ENCODE measurements around the gene JADE2.

The JADE2 gene

GRCh38 chr5:134570886-134571285, 45.4 kb downstream of the JADE2 start:
- no peak for DNase-seq

- no peak for DNase-seq
These were observed 46.4 kb downstream of the JADE2 start for GRCh38 chr5:134571693-134572405.

- no peak for DNase-seq
These were observed 47.3 kb downstream of the JADE2 start for GRCh38 chr5:134572811-134573210.

- DNase-seq: no peak
These were observed 49.1 kb downstream of the JADE2 start for GRCh38 chr5:134574521-134574920.

- DNase-seq: no peak
These were observed 49.8 kb downstream of the JADE2 start for GRCh38 chr5:134575316-134575715.

GRCh38 chr5:134576386-134577021, 51.0 kb downstream of the JADE2 start:
- DNase-seq: no peak

- DNase-seq: no peak
These were observed 51.7 kb downstream of the JADE2 start for GRCh38 chr5:134577022-134577795.

- DNase-seq: peak; percentile 50 to 62 (median 58)
These were observed 52.5 kb downstream of the JADE2 start for GRCh38 chr5:134577796-134578577.

- no peak for DNase-seq
These were observed 53.3 kb downstream of the JADE2 start for GRCh38 chr5:134578578-134579283.

- DNase-seq: no peak
These were observed 53.9 kb downstream of the JADE2 start for GRCh38 chr5:134579284-134579771.

- no peak for DNase-seq
These were observed 54.6 kb downstream of the JADE2 start for GRCh38 chr5:134580001-134580460.

GRCh38 chr5:134581241-134581981, 55.9 kb downstream of the JADE2 start:
- no peak for DNase-seq

GRCh38 chr5:134582281-134582680, 56.8 kb downstream of the JADE2 start:
- no peak for DNase-seq

GRCh38 chr5:134582941-134583340, 57.5 kb downstream of the JADE2 start:
- no peak for DNase-seq

- DNase-seq: no peak
These were observed 58.3 kb downstream of the JADE2 start for GRCh38 chr5:134583766-134584165.

- no peak for DNase-seq
These were observed 59.2 kb downstream of the JADE2 start for GRCh38 chr5:134584662-134585061.

GRCh38 chr5:134585966-134586365, 60.5 kb downstream of the JADE2 start:
- DNase-seq: no peak

GRCh38 chr5:134586866-134587524, 61.5 kb downstream of the JADE2 start:
- DNase-seq: peak; percentile 62 to 81 (median 70)

GRCh38 chr5:134590992-134591659, 65.7 kb downstream of the JADE2 start:
- DNase-seq: no peak

- no peak for DNase-seq
These were observed 66.8 kb downstream of the JADE2 start for GRCh38 chr5:134592141-134592746.

Measured in activated CD4-positive, CD25-positive, alpha-beta regulatory T cell (primary cell).